GM12874 (cell line): ENCODE results near the gene FOXP3.

Experiments
- TF ChIP-seq, protein P1 (sequence below): IDR thresholded peaks from 2 replicates; pipeline ENCODE4 v1.5.1; 2011; ENCODE audit warnings: low read depth, mild to moderate bottlenecking, control low read depth, low read length, moderate library complexity; ENCODE audit not compliant: insufficient read depth

Gene FOXP3

DNA sequence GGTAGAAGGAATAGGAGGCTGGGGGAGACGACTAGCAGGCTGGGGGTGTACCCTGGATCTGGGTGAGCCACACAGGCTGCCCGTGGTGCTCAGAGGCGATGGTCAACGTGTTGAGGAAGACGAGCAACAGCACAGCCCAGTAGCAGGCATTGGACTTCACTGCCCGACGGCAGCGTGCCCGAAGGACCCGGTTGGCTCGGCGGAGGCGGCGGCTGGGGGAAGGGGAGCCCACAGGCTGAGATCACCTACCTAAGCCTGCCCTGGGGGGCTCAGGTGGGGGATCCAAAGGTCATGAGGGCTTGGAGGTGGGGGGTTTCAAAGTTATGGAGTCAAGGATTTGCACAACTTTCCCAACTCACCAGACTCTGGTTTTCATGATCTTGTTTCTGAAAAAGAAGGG, 38.7 kb downstream of the FOXP3 start:
- TF ChIP-seq, protein P1, sequence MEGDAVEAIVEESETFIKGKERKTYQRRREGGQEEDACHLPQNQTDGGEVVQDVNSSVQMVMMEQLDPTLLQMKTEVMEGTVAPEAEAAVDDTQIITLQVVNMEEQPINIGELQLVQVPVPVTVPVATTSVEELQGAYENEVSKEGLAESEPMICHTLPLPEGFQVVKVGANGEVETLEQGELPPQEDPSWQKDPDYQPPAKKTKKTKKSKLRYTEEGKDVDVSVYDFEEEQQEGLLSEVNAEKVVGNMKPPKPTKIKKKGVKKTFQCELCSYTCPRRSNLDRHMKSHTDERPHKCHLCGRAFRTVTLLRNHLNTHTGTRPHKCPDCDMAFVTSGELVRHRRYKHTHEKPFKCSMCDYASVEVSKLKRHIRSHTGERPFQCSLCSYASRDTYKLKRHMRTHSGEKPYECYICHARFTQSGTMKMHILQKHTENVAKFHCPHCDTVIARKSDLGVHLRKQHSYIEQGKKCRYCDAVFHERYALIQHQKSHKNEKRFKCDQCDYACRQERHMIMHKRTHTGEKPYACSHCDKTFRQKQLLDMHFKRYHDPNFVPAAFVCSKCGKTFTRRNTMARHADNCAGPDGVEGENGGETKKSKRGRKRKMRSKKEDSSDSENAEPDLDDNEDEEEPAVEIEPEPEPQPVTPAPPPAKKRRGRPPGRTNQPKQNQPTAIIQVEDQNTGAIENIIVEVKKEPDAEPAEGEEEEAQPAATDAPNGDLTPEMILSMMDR = no peak

DNA sequence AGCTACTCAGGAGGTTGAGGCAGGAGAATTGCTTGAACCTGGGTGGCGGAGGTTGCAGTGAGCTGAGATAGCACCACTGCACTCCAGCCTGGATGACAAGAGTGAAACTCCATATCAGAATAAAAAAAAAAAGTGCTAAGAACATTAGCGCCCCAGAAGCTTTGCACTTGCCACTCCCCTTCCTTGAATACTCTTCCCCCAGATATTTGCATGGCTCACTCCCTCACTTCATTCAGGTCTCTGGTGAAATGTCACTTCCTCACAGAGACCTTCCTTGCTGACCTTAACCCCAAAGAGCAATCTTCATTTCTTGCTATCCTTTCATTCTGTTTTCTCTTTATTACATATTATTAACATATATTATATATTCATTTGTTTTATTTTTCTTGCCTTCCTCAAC, 42.6 kb downstream of the FOXP3 start:
- TF ChIP-seq, protein P1 = no peak

GRCh38 chrX:49220100-49220499, 44.4 kb downstream of the FOXP3 start:
- TF ChIP-seq, protein P1 = no peak

- TF ChIP-seq, protein P1 = no peak
These were observed 49.4 kb downstream of the FOXP3 start for GRCh38 chrX:49214996-49215526.

GRCh38 chrX:49214416-49214815, 50.1 kb downstream of the FOXP3 start:
- TF ChIP-seq, protein P1 = no peak

GRCh38 chrX:49212861-49213260, 51.6 kb downstream of the FOXP3 start:
- TF ChIP-seq, protein P1 = no peak

DNA sequence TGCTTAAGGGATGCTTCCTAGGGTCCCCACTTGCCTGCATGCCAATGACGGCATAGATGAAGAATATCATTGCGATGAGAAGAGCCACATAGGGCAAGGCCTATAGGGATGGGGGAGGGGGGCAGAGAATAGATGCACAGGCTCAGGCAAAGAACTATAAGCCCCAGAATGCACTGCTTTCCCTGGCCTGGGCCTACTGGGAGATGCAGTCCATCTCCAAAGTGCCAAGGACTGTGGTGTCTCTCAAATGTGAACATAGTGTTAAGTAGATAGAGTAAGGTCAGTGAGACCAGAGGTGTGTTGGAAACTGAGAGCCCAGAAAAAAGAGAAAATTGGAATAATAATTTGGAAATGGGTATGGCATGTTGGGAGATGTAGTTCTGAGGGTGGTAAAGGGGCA, 52.3 kb downstream of the FOXP3 start:
- TF ChIP-seq, protein P1 = no peak
